GM12878 (cell line): ENCODE measurements around the gene NACC1. TPM values are rescaled to one million over a fixed set of nuclear protein-coding genes. Genes with fewer than 3 reads are reported as not detected.

Source experiments
- ATAC-seq: fragments of 200-7000 bp; cut with Tn5 transposase; 3 replicates; pipeline ENCODE4 v1.9.1; 2020; ENCODE audit warnings: mild to moderate bottlenecking, moderate library complexity
- BruUV-seq: library from RNA; stranded (reverse); fragments of 400-500 nt; replicated peaks from 2 replicates; lab custom pipeline; 2021; lab: Mats Ljungman, UMichigan
- CTCF ChIA-PET: fragments of 300-600 bp; sonication (Branson Sonifier 250); formaldehyde crosslinking; extraction: SDS; loops from one replicate; lab custom pipeline; 2021; ENCODE audit warnings: inconsistent platforms; lab: Yijun Ruan, JAX
- POLR2A ChIA-PET: fragments of 350-600 bp; formaldehyde crosslinking; extraction: SDS; loops from one replicate; lab custom pipeline; 2021; ENCODE audit warnings: inconsistent platforms; lab: Charles Lee
- RAD21 ChIA-PET: fragments of 300-600 bp; sonication (Branson Sonifier 250); formaldehyde crosslinking; loops from one replicate; lab custom pipeline; 2023; ENCODE audit warnings: antibody characterized with exemption; ENCODE audit not compliant: unreplicated experiment; lab: Charles Lee
- SMC1A ChIA-PET: fragments of 300-600 bp; sonication (Branson Sonifier 250); formaldehyde crosslinking; loops from one replicate; lab custom pipeline; 2023; ENCODE audit not compliant: unreplicated experiment, uncharacterized antibody; lab: Charles Lee
- DNase-seq: peaks from one replicate; pipeline ENCODE4 v3.0.0-alpha.2; 2011; ENCODE audit warnings: low read depth, low spot score
- FAIRE-seq: peaks from 3 replicates; lab custom pipeline; 2011; peaks lifted over from hg19 to GRCh38; lab: Jason Lieb, UNC
- H2AFZ ChIP-seq: 2 replicates; pipeline ENCODE4 v1.6.0; 2011; ENCODE audit warnings: low read depth, low read length, control low read depth; ENCODE audit not compliant: control insufficient read depth
- H3K27ac ChIP-seq: 2 replicates; pipeline ENCODE4 v1.5.1; 2011; ENCODE audit warnings: control low read depth; ENCODE audit not compliant: control insufficient read depth, insufficient read depth
- H3K27me3 ChIP-seq, 2 experiments: replicated peaks in 1 of 2; 2 replicates each; pipeline versions ENCODE4 v1.6.0 to v1.6.1; 2011; ENCODE audit warnings: low read length in 1 of 2; ENCODE audit not compliant: control insufficient read depth in 2 of 2, insufficient read depth in 2 of 2
- H3K36me3 ChIP-seq, 2 experiments: 2 replicates each; pipeline ENCODE4 v1.5.1; 2011; ENCODE audit warnings: low read length in 1 of 2; ENCODE audit not compliant: control insufficient read depth in 2 of 2, insufficient read depth in 2 of 2
- H3K4me1 ChIP-seq: 2 replicates; pipeline ENCODE4 v1.6.1; 2011; ENCODE audit warnings: mild to moderate bottlenecking, low read length, moderate library complexity, mixed read lengths; ENCODE audit not compliant: control insufficient read depth, insufficient read depth
- H3K4me2 ChIP-seq: 2 replicates; pipeline ENCODE4 v1.6.0; 2011; ENCODE audit warnings: control low read depth; ENCODE audit not compliant: control insufficient read depth, insufficient read depth
- H3K4me3 ChIP-seq: fragments of 200-600 bp; sonication (generic); 2 replicates; pipeline ENCODE4 v1.5.1; 2016
- H3K79me2 ChIP-seq: 2 replicates; pipeline ENCODE4 v1.6.0; 2011; ENCODE audit warnings: low read length; ENCODE audit not compliant: control insufficient read depth, insufficient read depth
- H3K9ac ChIP-seq: 2 replicates; pipeline ENCODE4 v1.8.0; 2011; ENCODE audit warnings: low read length, control low read depth, mixed read lengths; ENCODE audit not compliant: control insufficient read depth, insufficient read depth
- H3K9me3 ChIP-seq: replicated peaks from 3 replicates; pipeline ENCODE4 v1.5.1; 2011; ENCODE audit warnings: mild to moderate bottlenecking, low read length; ENCODE audit not compliant: control insufficient read depth, insufficient read depth
- H4K20me1 ChIP-seq: 2 replicates; pipeline ENCODE4 v1.6.0; 2011; ENCODE audit not compliant: control insufficient read depth, insufficient read depth
- BRCA1 ChIP-seq: IDR thresholded peaks from 2 replicates; pipeline ENCODE4 v1.6.1; 2011; ENCODE audit warnings: low read depth, low read length, improper control_type of control experiment
- CREM ChIP-seq: IDR thresholded peaks from 2 replicates; pipeline ENCODE4 v1.6.1; 2014; ENCODE audit warnings: antibody characterized with exemption, low read depth
- DPF2 ChIP-seq: fragments of 450-650 bp; IDR thresholded peaks from 2 replicates; pipeline ENCODE4 v1.6.1; 2017; ENCODE audit warnings: mild to moderate bottlenecking
- EGR1 ChIP-seq, 2 experiments: IDR thresholded peaks; 1 replicate in 1 of 2; 2 replicates in 1 of 2; pipeline ENCODE4 v1.6.1; 2011 to 2012; ENCODE audit warnings: low read depth in 2 of 2, low read length in 2 of 2, borderline replicate concordance in 1 of 2, mild to moderate bottlenecking in 1 of 2, moderate library complexity in 1 of 2
- EZH2 ChIP-seq: IDR thresholded peaks from 2 replicates; pipeline ENCODE4 v1.6.1; 2012; ENCODE audit warnings: low read depth, mild to moderate bottlenecking, control low read depth, inconsistent platforms, low read length, borderline replicate concordance; ENCODE audit not compliant: control insufficient read depth
- MTA2 ChIP-seq: fragments of 450-650 bp; IDR thresholded peaks from 2 replicates; pipeline ENCODE4 v1.6.1; 2016; ENCODE audit warnings: low read depth, mild to moderate bottlenecking, moderate library complexity
- NR2C1 ChIP-seq: fragments of 450-650 bp; IDR thresholded peaks from 2 replicates; pipeline ENCODE4 v1.6.1; 2017; ENCODE audit warnings: antibody characterized with exemption, mild to moderate bottlenecking, moderate library complexity
- PAX5 ChIP-seq: IDR thresholded peaks from 2 replicates; pipeline ENCODE4 v1.6.1; 2011; ENCODE audit warnings: low read depth, low read length, borderline replicate concordance
- PAX8 ChIP-seq: fragments of 450-650 bp; IDR thresholded peaks from 2 replicates; pipeline ENCODE4 v1.6.1; 2017; ENCODE audit warnings: mild to moderate bottlenecking, moderate library complexity
- POLR2AphosphoS2 ChIP-seq: IDR thresholded peaks from 2 replicates; pipeline ENCODE4 v1.6.1; 2011; ENCODE audit warnings: low read depth, mild to moderate bottlenecking, low read length, improper control_type of control experiment, moderate library complexity
- RBBP5 ChIP-seq: fragments of 200-600 bp; sonication (generic); conservative IDR thresholded peaks from 2 replicates; pipeline ENCODE4 v1.6.1; 2016
- RCOR1 ChIP-seq: conservative IDR thresholded peaks from 2 replicates; pipeline ENCODE4 v1.6.1; 2012; ENCODE audit warnings: low read depth, low read length, improper control_type of control experiment
- SIN3A ChIP-seq: IDR thresholded peaks from 2 replicates; pipeline ENCODE4 v1.6.1; 2012; ENCODE audit warnings: low read depth, low read length, improper control_type of control experiment
- YBX1 ChIP-seq: fragments of 450-650 bp; IDR thresholded peaks from 2 replicates; pipeline ENCODE4 v1.6.1; 2016; ENCODE audit warnings: antibody characterized with exemption
- ZNF622 ChIP-seq: fragments of 450-650 bp; IDR thresholded peaks from 2 replicates; pipeline ENCODE4 v1.6.1; 2017; ENCODE audit warnings: mild to moderate bottlenecking, inconsistent platforms
- WGBS: methylation state at CpG from one replicate; pipeline ENCODE4 v1.1.6; 2016; ENCODE audit warnings: low lambda C conversion rate; ENCODE audit not compliant: insufficient replicate concordance, insufficient coverage; ENCODE audit errors: missing lambda C conversion rate; 5-methylcytosine and 5-hydroxymethylcytosine counted together
- in situ Hi-C: fragments of 300-500 bp; cut with MboI; formaldehyde crosslinking; loops from 9 replicates; pipeline ENCODE4 v1.14.3; 2018; ENCODE audit warnings: mixed read lengths
- intact Hi-C: fragments of 100-400 bp; cut with micrococcal nuclease; formaldehyde crosslinking; loops from one replicate; pipeline ENCODE4 v1.14.2; 2022; ENCODE audit not compliant: unreplicated experiment
- polyA plus RNA-seq, 11 experiments: library from polyadenylated mRNA; depleted of rRNA in 4 of 11; unstranded in 6 of 11; stranded (reverse) in 5 of 11; fragments of >200 nt; fragmentation: Nextera tagmentation in 4 of 11; fragmentation: Illumina TruSeq in 1 of 11; extraction: Ambion mirVana in 4 of 11; extraction: Trizol in 1 of 11; gene quantifications; 1 replicate in 1 of 11; 2 replicates in 10 of 11; pipeline versions ENCODE4 v1.2.1 to v1.2.3, GENCODE V29; 2011 to 2016; ENCODE audit warnings: inconsistent platforms in 2 of 11, missing spikeins in 2 of 11, low read depth in 1 of 11
- total RNA-seq, 4 experiments: library from RNA; depleted of rRNA in 3 of 4; stranded (reverse); fragments of >200 nt in 3 of 4; fragmentation: Illumina TruSeq in 1 of 4; extraction: Trizol in 1 of 4; gene quantifications; 2 replicates each; pipeline versions ENCODE4 v1.2.1 to v1.2.3, GENCODE V29; 2013 to 2021
- TF ChIP-seq, protein P1 (sequence below): IDR thresholded peaks from 2 replicates; pipeline ENCODE4 v1.6.1; 2011; ENCODE audit warnings: low read depth, low read length, improper control_type of control experiment, borderline replicate concordance
- TF ChIP-seq, protein P2 (sequence below): IDR thresholded peaks from 2 replicates; pipeline ENCODE4 v1.6.1; 2012; ENCODE audit warnings: low read length, inconsistent platforms

Gene NACC1
- total and polyA plus RNA-seq, 10 of the 15 experiments (the other 5 are each of a cell fraction or from before 2014, with no cell fraction given), result 0.18 to 120 (median 19.2) TPM

DNA sequence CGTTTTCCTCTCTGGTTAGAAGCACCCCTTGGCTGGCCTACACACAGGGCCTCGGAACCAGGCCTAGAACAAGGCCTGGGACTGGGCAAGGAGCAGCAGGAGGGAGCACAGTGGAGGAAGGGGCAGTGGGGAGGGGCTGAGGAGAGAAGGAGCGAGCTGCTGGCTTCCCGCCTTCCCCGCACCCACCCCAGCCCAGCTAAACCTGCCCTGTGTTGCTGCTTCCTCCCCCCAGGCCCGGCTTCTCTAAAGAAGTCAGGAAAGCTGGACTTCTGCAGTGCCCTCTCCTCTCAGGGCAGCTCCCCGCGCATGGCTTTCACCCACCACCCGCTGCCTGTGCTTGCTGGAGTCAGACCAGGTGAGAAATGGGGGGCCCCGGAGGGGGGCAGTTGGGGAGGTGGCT is 39.7 kb upstream of the NACC1 start:
- Histone ChIP-seq H2AFZ (no peak overlapping the region), H3K9ac (no peak overlapping the region), H3K4me2 (no peak overlapping the region), H3K27me3 (peaks cover 1 to 3% of the 10 kb centered on the region in 2 experiments), H3K9me3 (no peaks in the 10 kb centered on the region), H3K27ac (no peak overlapping the region), H3K36me3 (no peaks in the 10 kb centered on the region), H3K4me1 (no peaks in the 10 kb centered on the region), H3K79me2 (no peaks in the 10 kb centered on the region), H4K20me1 (no peaks in the 10 kb centered on the region), H3K4me3 (no peak overlapping the region)
- FAIRE-seq, result no peak
- CTCF ChIA-PET, result interaction anchor here (1.3 to 2.5 kb wide), 3 partner anchors 16 to 101 kb away, joined by 4 to 8 read pairs (median 5); no protein-coding TSS in a partner anchor
- SMC1A ChIA-PET, result no interaction called here
- RAD21 ChIA-PET, result interaction anchor here (1.1 kb wide), 1 partner anchor 16 kb away, joined by 3 read pairs; no protein-coding TSS in a partner anchor
- POLR2A ChIA-PET, result no interaction called here
- WGBS, result 33% methylated on average over 6 of the region's 10 CpGs
- no TSS peak for BruUV-seq
- intact Hi-C loops (no loop called here), in situ Hi-C loops (no loop called here)
- DNase-seq, result no peak
- no peak for ATAC-seq
- TF ChIP-seq EZH2, result no peak
- TF ChIP-seq ZNF622, result no peak
- no peak for TF ChIP-seq BRCA1
- no peak for TF ChIP-seq RBBP5
- TF ChIP-seq MTA2, result no peak
- no peak for TF ChIP-seq DPF2
- TF ChIP-seq POLR2AphosphoS2, result no peak

DNA sequence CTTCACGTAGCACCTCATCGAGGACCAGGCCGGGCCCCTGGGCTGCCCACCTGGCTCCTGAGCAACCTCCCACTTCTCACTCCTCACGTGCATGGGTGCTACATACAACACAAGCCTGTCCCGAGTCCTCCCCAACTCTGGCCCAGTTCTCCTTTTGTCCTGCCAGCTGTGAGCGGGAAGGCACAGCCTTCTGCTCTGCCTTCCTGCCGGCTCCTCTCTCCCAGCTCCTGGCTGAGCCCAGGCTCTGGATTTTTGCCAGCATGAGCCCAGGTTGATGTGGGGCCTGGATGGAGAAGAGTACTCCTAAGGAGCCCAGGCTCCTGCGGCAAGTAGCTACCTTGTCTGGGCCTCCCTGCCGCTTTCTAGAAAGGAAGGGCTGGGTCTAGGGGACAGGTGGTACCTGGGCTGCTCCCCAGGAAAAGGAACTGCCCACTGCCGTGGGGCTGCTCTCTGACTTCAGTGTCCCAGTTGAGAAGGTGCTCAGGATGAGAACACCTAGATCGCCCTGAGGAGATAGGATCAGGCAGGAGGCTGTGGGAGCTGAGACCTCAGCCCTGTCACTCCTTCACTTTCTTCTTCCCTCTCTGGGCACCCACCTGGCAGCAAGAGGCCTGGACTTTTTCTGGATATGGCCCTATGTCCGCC is 39.0 kb upstream of the NACC1 start:
- WGBS, result 33% methylated on average over 12 of the region's 12 CpGs
- H3K27me3 ChIP-seq, result peaks cover 1 to 3% of the 10 kb centered on the region in 2 experiments
- H2AFZ ChIP-seq, result no peak overlapping the region
- in situ Hi-C loops (no loop called here), intact Hi-C loops (no loop called here)
- no peaks in the 10 kb centered on the region for H3K36me3 ChIP-seq
- DNase-seq, result no peak
- ChIA-PET POLR2A (no interaction called here), CTCF (interaction anchor here (0.6 to 2.5 kb wide), 4 partner anchors 13 to 102 kb away, joined by 3 to 8 read pairs (median 4); no protein-coding TSS in a partner anchor), SMC1A (no interaction called here), RAD21 (interaction anchor here (1.1 kb wide), 1 partner anchor 15 kb away, joined by 3 read pairs; no protein-coding TSS in a partner anchor)
- FAIRE-seq, result no peak
- H4K20me1 ChIP-seq, result no peaks in the 10 kb centered on the region
- H3K27ac ChIP-seq, result no peak overlapping the region
- no peak overlapping the region for H3K4me2 ChIP-seq
- H3K9me3 ChIP-seq, result no peaks in the 10 kb centered on the region
- BruUV-seq, result no TSS peak
- H3K4me1 ChIP-seq, result no peaks in the 10 kb centered on the region
- no peak for ATAC-seq
- no peak overlapping the region for H3K4me3 ChIP-seq
- no peak overlapping the region for H3K9ac ChIP-seq
- no peaks in the 10 kb centered on the region for H3K79me2 ChIP-seq
- TF ChIP-seq NR2C1 (no peak), PAX5 (no peak), CREM (no peak), BRCA1 (no peak), PAX8 (no peak), EGR1 (IDR thresholded peaks at IDR 0.05; ENCODE audit: borderline replicate concordance in 1 of 2, low read depth in 2 of 2, low read length in 2 of 2) (no peak), SIN3A (no peak), YBX1 (no peak), RCOR1 (no peak)
- TF ChIP-seq, protein P1, sequence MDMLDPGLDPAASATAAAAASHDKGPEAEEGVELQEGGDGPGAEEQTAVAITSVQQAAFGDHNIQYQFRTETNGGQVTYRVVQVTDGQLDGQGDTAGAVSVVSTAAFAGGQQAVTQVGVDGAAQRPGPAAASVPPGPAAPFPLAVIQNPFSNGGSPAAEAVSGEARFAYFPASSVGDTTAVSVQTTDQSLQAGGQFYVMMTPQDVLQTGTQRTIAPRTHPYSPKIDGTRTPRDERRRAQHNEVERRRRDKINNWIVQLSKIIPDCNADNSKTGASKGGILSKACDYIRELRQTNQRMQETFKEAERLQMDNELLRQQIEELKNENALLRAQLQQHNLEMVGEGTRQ, result no peak
- TF ChIP-seq, protein P2, sequence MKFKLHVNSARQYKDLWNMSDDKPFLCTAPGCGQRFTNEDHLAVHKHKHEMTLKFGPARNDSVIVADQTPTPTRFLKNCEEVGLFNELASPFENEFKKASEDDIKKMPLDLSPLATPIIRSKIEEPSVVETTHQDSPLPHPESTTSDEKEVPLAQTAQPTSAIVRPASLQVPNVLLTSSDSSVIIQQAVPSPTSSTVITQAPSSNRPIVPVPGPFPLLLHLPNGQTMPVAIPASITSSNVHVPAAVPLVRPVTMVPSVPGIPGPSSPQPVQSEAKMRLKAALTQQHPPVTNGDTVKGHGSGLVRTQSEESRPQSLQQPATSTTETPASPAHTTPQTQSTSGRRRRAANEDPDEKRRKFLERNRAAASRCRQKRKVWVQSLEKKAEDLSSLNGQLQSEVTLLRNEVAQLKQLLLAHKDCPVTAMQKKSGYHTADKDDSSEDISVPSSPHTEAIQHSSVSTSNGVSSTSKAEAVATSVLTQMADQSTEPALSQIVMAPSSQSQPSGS, result no peak
